Cardiac muscle cell (in vitro differentiated cells and primary cell): Measurements from ENCODE around the gene KIAA1614. TPM values are rescaled to one million over a fixed set of nuclear protein-coding genes. Genes with fewer than 3 reads are reported as not detected.
A peak's percentile ranks its signal among the peaks of the same experiment; 100 is the strongest.

Experiments used
- DNase-seq, 2 donors: peaks; one replicate each; pipeline versions ENCODE4 v3.0.0 to v3.0.0-alpha.2; 2010 to 2017; ENCODE audit warnings: low read depth in 1 of 2, low spot score in 1 of 2
- H3K27ac ChIP-seq: fragments of 200-600 bp; sonication (generic); 2 replicates; pipeline ENCODE4 v1.5.1; 2016
- H3K27me3 ChIP-seq: fragments of 200-600 bp; sonication (generic); 2 replicates; pipeline ENCODE4 v1.6.0; 2016; ENCODE audit warnings: control low read depth
- H3K36me3 ChIP-seq: fragments of 200-600 bp; sonication (generic); 2 replicates; pipeline ENCODE4 v1.5.1; 2016; ENCODE audit warnings: control low read depth
- H3K4me1 ChIP-seq: fragments of 200-600 bp; sonication (generic); 2 replicates; pipeline ENCODE4 v1.8.1; 2017; ENCODE audit warnings: low read depth, mild to moderate bottlenecking, mixed run types
- H3K4me3 ChIP-seq: fragments of 200-600 bp; sonication (generic); 2 replicates; pipeline ENCODE4 v1.5.1; 2016; ENCODE audit warnings: mild to moderate bottlenecking
- H3K9me3 ChIP-seq: fragments of 200-600 bp; sonication (generic); 2 replicates; pipeline ENCODE4 v1.5.1; 2017; ENCODE audit warnings: low read depth, mild to moderate bottlenecking, control low read depth
- CTCF ChIP-seq: IDR thresholded peaks from 2 replicates; pipeline ENCODE4 v1.5.1; 2012; ENCODE audit warnings: low read depth, mild to moderate bottlenecking, low read length
- polyA plus RNA-seq: library from polyadenylated mRNA; unstranded; fragments of >200 nt; fragmentation: Nextera tagmentation; extraction: Ambion mirVana; gene quantifications from 2 replicates; pipeline ENCODE4 v1.2.1, GENCODE V29; 2016
- total RNA-seq: library from RNA; depleted of rRNA; stranded (reverse); fragments of >200 nt; gene quantifications from 2 replicates; pipeline ENCODE4 v1.2.3, GENCODE V29; 2016

The KIAA1614 gene
- total and polyA plus RNA-seq, 2 experiments from 2014 or later, result 1.3 to 2.2 TPM

GRCh38 chr1:180909005-180909414 lies 3.7 kb upstream of the KIAA1614 start:
- Histone ChIP-seq H3K9me3 (no peaks in the 10 kb centered on the region), H3K27ac (no peak overlapping the region), H3K36me3 (no peaks in the 10 kb centered on the region), H3K4me3 (no peak overlapping the region), H3K4me1 (no peaks in the 10 kb centered on the region), H3K27me3 (peaks cover 29% of the 10 kb centered on the region)
- no peak for TF ChIP-seq CTCF
- no peak for DNase-seq

- TF ChIP-seq CTCF, result no peak
- no peaks in the 10 kb centered on the region for H3K9me3 ChIP-seq
- H3K27me3 ChIP-seq, result peaks cover 32% of the 10 kb centered on the region
- H3K4me3 ChIP-seq, result no peak overlapping the region
- no peak for DNase-seq
- no peaks in the 10 kb centered on the region for H3K36me3 ChIP-seq
- H3K27ac ChIP-seq, result no peak overlapping the region
- H3K4me1 ChIP-seq, result no peaks in the 10 kb centered on the region
These were observed 3.2 kb upstream of the KIAA1614 start for GRCh38 chr1:180909462-180909976.

- Histone ChIP-seq H3K4me3 (peak overlapping the region; percentile 23), H3K9me3 (no peaks in the 10 kb centered on the region), H3K27ac (no peak overlapping the region), H3K27me3 (peaks cover 32% of the 10 kb centered on the region), H3K36me3 (no peaks in the 10 kb centered on the region), H3K4me1 (no peaks in the 10 kb centered on the region)
- no peak for TF ChIP-seq CTCF
- DNase-seq, result peak in 1 of 2 donors; percentile 51
These were observed 981 bp upstream of the KIAA1614 start for GRCh38 chr1:180911640-180912191.

- peak overlapping the region; percentile 23 for H3K4me3 ChIP-seq
- no peaks in the 10 kb centered on the region for H3K36me3 ChIP-seq
- H3K9me3 ChIP-seq, result no peaks in the 10 kb centered on the region
- H3K4me1 ChIP-seq, result no peaks in the 10 kb centered on the region
- peaks cover 32% of the 10 kb centered on the region for H3K27me3 ChIP-seq
- TF ChIP-seq CTCF, result no peak
- DNase-seq, result peak; percentile 58 to 68
- H3K27ac ChIP-seq, result no peak overlapping the region
These were observed 391 bp upstream of the KIAA1614 start for GRCh38 chr1:180912211-180912800.

GRCh38 chr1:180915426-180915965 lies 2.8 kb downstream of the KIAA1614 start:
- Histone ChIP-seq H3K27me3 (peaks cover 32% of the 10 kb centered on the region), H3K27ac (no peak overlapping the region), H3K4me3 (no peak overlapping the region), H3K9me3 (no peaks in the 10 kb centered on the region), H3K36me3 (no peaks in the 10 kb centered on the region), H3K4me1 (no peaks in the 10 kb centered on the region)
- no peak for DNase-seq
- no peak for TF ChIP-seq CTCF
